ACC112 (cell line): Measurements from ENCODE around the gene WSB2.
"Not testable (repeated sequence)": the region's sequence is repeated elsewhere in the genome, so short reads cannot be mapped to it uniquely, and the experiment has no call there.

Source experiments
- H2AFZ ChIP-seq: fragments of 200-600 bp; sonication (generic); one replicate; pipeline ENCODE4 v1.6.0; 2017; ENCODE audit warnings: antibody characterized with exemption, low read length; ENCODE audit not compliant: unreplicated experiment
- H3K27ac ChIP-seq: fragments of 200-600 bp; sonication (generic); 2 replicates; pipeline ENCODE4 v1.5.1; 2014; ENCODE audit warnings: low read depth, mild to moderate bottlenecking, antibody characterized with exemption, low read length, moderate library complexity
- H3K27me3 ChIP-seq: fragments of 200-600 bp; sonication (generic); 2 replicates; pipeline ENCODE4 v1.6.1; 2014; ENCODE audit warnings: mild to moderate bottlenecking, antibody characterized with exemption, low read length, moderate library complexity, mixed read lengths; ENCODE audit not compliant: insufficient read depth
- H3K36me3 ChIP-seq: fragments of 200-600 bp; sonication (generic); 2 replicates; pipeline ENCODE4 v1.6.1; 2016; ENCODE audit warnings: mild to moderate bottlenecking, antibody characterized with exemption, low read length, moderate library complexity, mixed read lengths; ENCODE audit not compliant: insufficient read depth
- H3K4me1 ChIP-seq: fragments of 200-600 bp; sonication (generic); one replicate; pipeline ENCODE4 v1.6.1; 2016; ENCODE audit warnings: low read length, mixed read lengths; ENCODE audit not compliant: insufficient read depth, unreplicated experiment, control insufficient read depth
- H3K4me3 ChIP-seq: fragments of 200-600 bp; sonication (generic); 2 replicates; pipeline ENCODE4 v1.5.1; 2014; ENCODE audit warnings: mild to moderate bottlenecking, low read depth, low read length
- H3K79me2 ChIP-seq: fragments of 200-600 bp; sonication (generic); one replicate; pipeline ENCODE4 v1.6.0; 2016; ENCODE audit warnings: low read length; ENCODE audit not compliant: control insufficient read depth, unreplicated experiment, insufficient read depth

WSB2 gene

DNA sequence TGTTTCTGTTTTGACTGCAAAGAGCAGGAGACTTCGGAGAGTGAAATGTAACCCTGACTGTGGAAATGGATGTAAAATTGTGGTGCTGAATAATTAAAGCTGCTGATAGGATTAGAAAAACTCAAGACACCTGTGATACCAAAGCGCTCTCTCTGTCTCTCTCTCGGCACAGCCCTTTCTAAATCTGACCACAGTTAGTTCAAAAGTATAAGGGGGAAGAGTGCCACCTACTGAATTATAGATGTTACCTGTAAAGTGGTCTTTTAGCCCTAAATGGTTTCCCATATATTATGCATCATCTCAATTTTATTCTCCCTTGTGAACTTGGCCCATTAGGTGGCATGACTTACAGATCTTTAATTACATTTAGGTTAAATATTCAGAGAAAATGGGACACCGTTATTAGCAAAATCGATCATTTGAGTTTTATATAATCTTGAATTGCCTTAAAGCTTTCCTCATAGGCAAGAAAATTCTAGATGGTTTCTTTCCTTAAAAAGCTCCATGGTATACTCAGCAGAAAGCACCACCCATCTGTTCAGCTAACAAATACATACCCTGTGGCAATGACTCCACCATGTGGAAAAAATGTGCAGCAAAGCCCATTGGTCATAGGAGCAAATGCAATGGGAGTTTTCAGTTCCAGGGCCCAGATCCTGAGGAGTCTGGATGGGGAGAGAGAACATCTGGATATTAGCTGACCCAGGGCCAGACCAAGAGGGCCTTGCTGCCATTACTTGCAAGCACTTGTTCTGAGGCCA is 26.4 kb downstream of the WSB2 start:
- Histone ChIP-seq H3K4me3 (no peak overlapping the region), H3K4me1 (peaks cover 14% of the 10 kb centered on the region), H2AFZ (no peak overlapping the region), H3K27ac (peak overlapping the region; percentile 13; the same call in 1 of the 2 replicates), H3K27me3 (no peaks in the 10 kb centered on the region), H3K36me3 (peaks cover 42% of the 10 kb centered on the region), H3K79me2 (no peaks in the 10 kb centered on the region)

- no peak overlapping the region for H2AFZ ChIP-seq
- H3K36me3 ChIP-seq: peaks cover 40% of the 10 kb centered on the region
- H3K27me3 ChIP-seq: no peaks in the 10 kb centered on the region
- H3K4me1 ChIP-seq: peaks cover 14% of the 10 kb centered on the region
- no peaks in the 10 kb centered on the region for H3K79me2 ChIP-seq
- H3K27ac ChIP-seq: no peak overlapping the region
- no peak overlapping the region for H3K4me3 ChIP-seq
Observed at GRCh38 chr12:118033902-118034301, 27.1 kb downstream of the WSB2 start.

GRCh38 chr12:118033323-118033722 is 27.7 kb downstream of the WSB2 start:
- Histone ChIP-seq H3K27me3 (no peaks in the 10 kb centered on the region), H3K4me3 (no peak overlapping the region), H3K27ac (peak overlapping the region; percentile 30; the same call in 1 of the 2 replicates), H3K79me2 (no peaks in the 10 kb centered on the region), H2AFZ (no peak overlapping the region), H3K4me1 (peaks cover 14% of the 10 kb centered on the region), H3K36me3 (peaks cover 39% of the 10 kb centered on the region)

DNA sequence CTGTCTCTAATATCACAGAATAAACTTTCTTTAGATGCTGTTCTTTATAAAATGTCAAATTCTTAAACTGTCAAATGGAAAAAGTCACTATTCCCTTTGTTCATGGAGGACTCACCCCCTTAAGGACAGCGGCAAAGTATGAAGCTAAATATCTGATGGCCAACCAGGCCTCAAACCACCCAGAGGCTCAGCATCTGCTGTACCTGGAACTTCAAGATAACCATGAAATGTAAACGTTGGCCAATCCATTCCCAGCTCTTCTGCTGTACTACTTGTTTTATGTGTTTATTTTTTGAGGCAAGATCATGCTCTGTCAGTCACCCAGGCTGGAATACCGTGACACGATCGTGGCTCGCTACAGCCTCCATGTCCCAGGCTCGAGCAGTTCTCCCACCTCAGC is 28.8 kb downstream of the WSB2 start:
- Histone ChIP-seq H3K27ac (no peak overlapping the region), H3K79me2 (no peaks in the 10 kb centered on the region), H2AFZ (no peak overlapping the region), H3K27me3 (no peaks in the 10 kb centered on the region), H3K4me3 (no peak overlapping the region), H3K36me3 (peaks cover 36% of the 10 kb centered on the region), H3K4me1 (peaks cover 14% of the 10 kb centered on the region)

DNA sequence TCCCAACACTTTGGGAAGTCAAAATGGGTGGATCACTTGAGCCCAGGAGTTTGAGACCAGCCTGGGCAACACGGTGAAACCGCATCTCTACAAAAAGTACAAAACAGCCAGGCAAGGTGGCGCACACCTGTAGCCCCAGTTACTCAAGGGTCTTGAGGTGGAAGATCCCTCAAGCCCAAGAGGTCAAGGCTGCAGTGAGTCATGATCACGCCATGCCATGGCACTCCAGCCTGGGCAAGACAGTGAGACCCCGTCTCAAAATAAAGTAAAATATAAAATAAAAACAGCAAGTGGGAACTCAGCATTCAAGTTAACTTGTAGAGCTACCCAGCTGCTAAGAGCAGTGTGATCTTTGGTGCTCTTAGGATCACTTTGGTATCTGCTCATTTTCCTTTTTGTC is 31.8 kb downstream of the WSB2 start:
- Histone ChIP-seq H3K4me3 (no peak overlapping the region), H3K36me3 (peaks cover 31% of the 10 kb centered on the region), H2AFZ (no peak overlapping the region), H3K79me2 (no peaks in the 10 kb centered on the region), H3K27me3 (no peaks in the 10 kb centered on the region), H3K27ac (no peak overlapping the region), H3K4me1 (peaks cover 11% of the 10 kb centered on the region)

- no peaks in the 10 kb centered on the region for H3K4me1 ChIP-seq
- no peaks in the 10 kb centered on the region for H3K79me2 ChIP-seq
- no peaks in the 10 kb centered on the region for H3K27me3 ChIP-seq
- H3K36me3 ChIP-seq: peaks cover 29% of the 10 kb centered on the region
- no peak overlapping the region for H3K27ac ChIP-seq
- no peak overlapping the region for H3K4me3 ChIP-seq
- no peak overlapping the region for H2AFZ ChIP-seq
Observed at GRCh38 chr12:118025168-118025567, 35.8 kb downstream of the WSB2 start.

- H3K79me2 ChIP-seq: peaks cover 4% of the 10 kb centered on the region
- no peaks in the 10 kb centered on the region for H3K27me3 ChIP-seq
- H3K36me3 ChIP-seq: peaks cover 32% of the 10 kb centered on the region
- no peak overlapping the region for H2AFZ ChIP-seq
- no peak overlapping the region for H3K4me3 ChIP-seq
- H3K4me1 ChIP-seq: no peaks in the 10 kb centered on the region
- no peak overlapping the region for H3K27ac ChIP-seq
Observed at GRCh38 chr12:118023301-118023860, 37.6 kb downstream of the WSB2 start.

DNA sequence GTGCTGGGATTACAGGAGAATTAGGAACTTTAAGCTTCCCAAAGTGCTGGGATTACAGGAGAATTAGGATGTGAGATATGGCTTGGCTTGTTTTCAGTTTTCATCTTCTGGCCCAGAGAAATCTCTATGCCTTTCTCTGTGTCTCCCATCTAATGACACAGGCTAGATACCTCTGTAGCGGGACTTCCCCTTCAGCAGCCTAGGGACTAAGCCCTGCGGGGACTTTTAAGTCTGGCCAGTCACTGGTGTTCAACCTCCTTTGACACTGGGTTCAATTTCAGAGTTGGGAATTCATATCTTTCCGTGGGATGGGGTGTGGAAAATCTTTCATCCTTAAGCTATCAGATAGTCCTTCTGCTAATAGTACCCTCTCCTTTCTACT is 38.3 kb downstream of the WSB2 start:
- peaks cover 32% of the 10 kb centered on the region for H3K36me3 ChIP-seq
- H3K4me3 ChIP-seq: no peak overlapping the region
- no peak overlapping the region for H3K27ac ChIP-seq
- H3K4me1 ChIP-seq: peaks cover 7% of the 10 kb centered on the region
- H3K79me2 ChIP-seq: peaks cover 10% of the 10 kb centered on the region
- H2AFZ ChIP-seq: no peak overlapping the region
- no peaks in the 10 kb centered on the region for H3K27me3 ChIP-seq

DNA sequence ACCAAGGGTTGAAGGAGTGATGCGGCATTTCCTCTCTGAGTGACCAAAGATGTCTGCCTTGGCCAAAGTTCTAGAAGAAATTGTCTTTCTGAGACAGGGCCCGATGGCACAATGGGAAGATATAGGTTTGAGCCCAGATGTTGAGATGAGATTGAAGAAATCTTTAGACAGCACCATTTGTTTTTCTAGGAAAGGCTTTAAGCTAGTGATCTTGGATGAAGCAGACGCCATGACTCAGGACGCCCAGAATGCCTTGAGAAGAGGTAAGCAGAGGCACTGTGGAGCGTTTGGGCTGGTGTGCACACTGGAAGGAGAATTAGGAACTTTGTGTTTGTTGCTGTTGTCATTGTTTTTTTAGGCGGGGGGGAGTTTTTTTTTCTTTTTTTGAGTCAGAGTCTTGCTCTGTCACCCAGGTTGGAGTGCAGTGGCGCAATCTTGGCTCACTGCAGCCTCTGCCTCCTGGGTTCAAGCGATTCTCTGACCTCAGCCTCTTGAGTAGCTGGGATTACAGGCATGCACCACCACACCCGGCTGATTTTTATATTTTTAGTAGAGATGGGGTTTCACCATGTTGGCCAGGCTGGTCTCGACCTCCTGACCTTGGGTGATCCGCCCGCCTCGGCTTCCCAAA is 38.8 kb downstream of the WSB2 start:
- not testable (repeated sequence) for H3K27me3 ChIP-seq

DNA sequence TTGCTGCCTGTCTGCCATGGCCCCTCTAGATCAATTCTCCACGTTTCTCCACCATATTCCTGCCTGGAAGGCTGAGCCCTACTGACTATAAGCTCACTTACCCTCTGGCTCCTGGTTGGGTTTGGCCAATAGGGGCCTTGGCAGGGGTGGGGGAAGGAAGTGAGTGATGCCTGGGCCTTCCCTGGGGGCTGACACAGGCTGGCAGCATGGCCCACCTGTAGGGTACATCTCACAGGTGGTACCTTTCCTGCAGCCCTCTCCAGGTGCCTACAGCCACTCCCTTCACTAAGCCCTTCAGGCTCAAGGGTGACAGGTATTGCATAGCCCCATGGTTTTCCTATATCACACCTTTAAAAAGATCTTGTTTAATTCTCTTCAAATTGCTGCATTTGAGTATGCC is 40.9 kb downstream of the WSB2 start:
- peaks cover 32% of the 10 kb centered on the region for H3K36me3 ChIP-seq
- H2AFZ ChIP-seq: no peak overlapping the region
- H3K4me3 ChIP-seq: no peak overlapping the region
- H3K4me1 ChIP-seq: peaks cover 16% of the 10 kb centered on the region
- no peaks in the 10 kb centered on the region for H3K27me3 ChIP-seq
- peaks cover 22% of the 10 kb centered on the region for H3K79me2 ChIP-seq
- H3K27ac ChIP-seq: no peak overlapping the region

More for the DNA sequence above, 38.8 kb downstream of the WSB2 start:
- Histone ChIP-seq H3K36me3 (peaks cover 32% of the 10 kb centered on the region), H3K4me1 (peaks cover 11% of the 10 kb centered on the region), H3K79me2 (peaks cover 15% of the 10 kb centered on the region)
- H3K27ac ChIP-seq, H3K4me3 ChIP-seq, H2AFZ ChIP-seq: not testable (repeated sequence)

DNA sequence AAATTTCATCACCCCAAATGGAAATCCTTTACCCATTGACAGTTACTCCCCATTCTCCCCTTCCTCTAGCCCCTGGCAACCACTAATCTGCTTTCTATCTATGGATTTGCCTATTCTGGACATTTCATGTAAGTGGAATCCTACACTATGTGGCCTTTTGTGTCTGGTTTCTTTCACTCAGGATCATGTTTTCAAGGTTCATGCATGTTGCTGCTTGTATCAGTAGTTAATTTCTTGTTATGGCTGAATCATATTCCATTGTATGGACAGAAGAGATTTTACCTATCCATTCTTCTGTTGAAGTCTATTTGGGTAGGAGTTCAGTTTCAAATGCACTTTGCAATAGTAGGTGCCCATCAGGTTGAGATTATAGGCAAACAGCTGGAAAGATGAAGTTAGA is 43.1 kb downstream of the WSB2 start:
- H3K36me3 ChIP-seq: peaks cover 29% of the 10 kb centered on the region
- peak overlapping the region; percentile 92 for H3K4me3 ChIP-seq
- no peak overlapping the region for H2AFZ ChIP-seq
- peaks cover 16% of the 10 kb centered on the region for H3K4me1 ChIP-seq
- H3K79me2 ChIP-seq: peaks cover 22% of the 10 kb centered on the region
- H3K27me3 ChIP-seq: no peaks in the 10 kb centered on the region
- H3K27ac ChIP-seq: no peak overlapping the region
